KOPT-K1 (cell line): ENCODE results near the gene GMIP.

Source experiments
- H3K27ac ChIP-seq: fragments of 200-600 bp; sonication (generic); 2 replicates; pipeline ENCODE4 v1.5.1; 2016; ENCODE audit warnings: antibody characterized with exemption, mild to moderate bottlenecking, low read depth, low read length; ENCODE audit not compliant: poor library complexity, severe bottlenecking
- H3K36me3 ChIP-seq: fragments of 200-600 bp; sonication (generic); 2 replicates; pipeline ENCODE4 v1.5.1; 2017; ENCODE audit warnings: antibody characterized with exemption, mild to moderate bottlenecking, low read length, moderate library complexity; ENCODE audit not compliant: insufficient read depth
- H3K9me3 ChIP-seq: fragments of 200-600 bp; sonication (generic); 2 replicates; pipeline ENCODE4 v1.5.1; 2017; ENCODE audit warnings: antibody characterized with exemption, low read length, mild to moderate bottlenecking; ENCODE audit not compliant: insufficient read depth, poor library complexity, severe bottlenecking

GMIP gene

DNA sequence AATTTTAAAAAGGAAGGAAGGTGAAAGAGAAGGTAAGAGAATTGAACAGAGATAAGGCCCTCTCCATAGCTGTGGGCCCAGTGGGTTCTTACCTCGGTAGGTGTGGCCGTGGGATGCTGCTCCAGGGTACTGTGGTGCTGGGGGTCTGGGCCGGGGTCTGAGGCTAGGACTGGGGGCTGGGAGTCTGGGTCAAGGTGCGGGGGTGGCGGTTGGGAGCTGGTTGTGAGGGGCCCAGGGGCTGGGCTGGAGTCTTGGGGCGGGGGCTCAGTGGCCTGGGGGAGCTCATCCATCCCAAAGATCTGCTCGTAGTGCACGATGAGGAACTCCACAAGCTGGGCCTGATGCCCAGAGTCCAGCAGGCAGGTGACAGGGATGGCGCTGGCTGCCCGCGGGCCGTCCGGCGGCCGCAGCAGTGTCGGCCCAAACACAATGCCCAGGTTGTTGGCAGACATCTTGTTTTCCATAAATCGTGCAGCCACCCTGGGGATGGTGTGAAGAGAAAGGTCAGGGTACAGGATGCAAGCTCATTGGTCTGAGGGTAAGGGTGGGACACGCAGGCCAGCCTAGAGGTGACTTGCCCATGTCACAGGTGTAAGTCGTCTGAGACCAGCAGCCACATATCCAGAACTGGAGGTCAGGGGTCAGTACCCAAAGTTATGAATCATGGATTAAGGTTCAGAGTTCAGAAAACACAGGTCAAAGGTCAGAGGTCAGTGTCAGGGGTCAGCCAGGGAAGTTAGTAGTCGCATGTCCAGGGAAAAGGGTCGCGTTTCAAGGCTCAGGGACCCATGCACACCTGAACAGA lies 9.5 kb downstream of the GMIP start:
- no peak overlapping the region for H3K27ac ChIP-seq
- no peaks in the 10 kb centered on the region for H3K9me3 ChIP-seq
- peaks cover 65% of the 10 kb centered on the region for H3K36me3 ChIP-seq

GRCh38 chr19:19632661-19633060 lies 10.8 kb downstream of the GMIP start:
- no peak overlapping the region for H3K27ac ChIP-seq
- no peaks in the 10 kb centered on the region for H3K9me3 ChIP-seq
- peaks cover 62% of the 10 kb centered on the region for H3K36me3 ChIP-seq

GRCh38 chr19:19631346-19631745 lies 12.1 kb downstream of the GMIP start:
- Histone ChIP-seq H3K9me3 (no peaks in the 10 kb centered on the region), H3K27ac (no peak overlapping the region), H3K36me3 (peaks cover 49% of the 10 kb centered on the region)

GRCh38 chr19:19630426-19630825 lies 13.0 kb downstream of the GMIP start:
- H3K27ac ChIP-seq: no peak overlapping the region
- peaks cover 46% of the 10 kb centered on the region for H3K36me3 ChIP-seq
- no peaks in the 10 kb centered on the region for H3K9me3 ChIP-seq

DNA sequence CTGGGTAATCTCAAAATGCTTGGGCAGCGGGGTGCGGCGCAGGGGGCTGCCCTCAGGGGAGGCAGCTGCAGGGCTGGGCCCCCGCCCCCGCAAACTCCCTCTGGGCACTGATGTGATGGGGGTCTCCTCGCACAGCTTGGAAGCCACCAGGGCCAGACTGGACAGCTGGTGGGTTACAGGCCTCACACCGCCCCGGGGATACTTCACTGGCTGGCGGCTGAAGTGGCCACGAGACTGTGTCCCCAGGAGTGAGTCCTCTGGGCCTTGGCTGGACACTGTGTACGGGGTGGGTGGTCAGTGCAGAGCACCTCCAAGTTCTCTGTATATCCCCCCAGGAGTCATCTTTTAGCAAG lies 13.4 kb downstream of the GMIP start:
- Histone ChIP-seq H3K9me3 (no peaks in the 10 kb centered on the region), H3K27ac (no peak overlapping the region), H3K36me3 (peaks cover 42% of the 10 kb centered on the region)

DNA sequence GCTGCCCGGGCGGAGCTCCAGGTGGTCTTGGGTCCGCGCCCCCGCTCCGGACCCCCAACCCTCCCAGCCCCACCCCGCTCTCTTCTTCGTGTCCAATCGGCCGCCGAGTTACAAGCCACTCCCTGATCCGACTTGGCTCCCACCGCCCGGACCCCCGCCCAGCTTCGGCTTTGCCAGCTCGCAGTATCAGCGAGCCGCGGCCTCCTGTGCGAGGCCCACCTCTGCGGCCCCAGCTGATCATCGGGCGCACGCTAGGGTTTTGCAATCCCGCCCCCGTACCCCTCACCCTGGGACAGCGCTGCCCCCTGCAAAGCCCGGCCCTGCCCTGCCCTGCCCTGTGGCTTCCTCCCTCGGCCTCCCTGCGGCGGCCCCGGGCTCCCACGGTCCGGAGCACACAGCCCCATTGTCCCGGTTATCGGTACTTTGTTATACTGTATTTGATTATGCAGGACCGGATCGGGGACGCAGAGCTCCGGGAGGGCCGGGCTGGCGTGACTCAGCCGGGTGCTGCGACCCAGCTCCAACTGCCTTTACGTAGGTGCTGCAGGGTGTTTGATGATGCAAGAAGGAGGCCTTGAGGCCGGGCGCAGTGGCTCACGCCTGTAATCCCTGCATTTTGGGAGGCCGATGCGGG lies 14.8 kb downstream of the GMIP start:
- H3K27ac ChIP-seq: no peak overlapping the region

DNA sequence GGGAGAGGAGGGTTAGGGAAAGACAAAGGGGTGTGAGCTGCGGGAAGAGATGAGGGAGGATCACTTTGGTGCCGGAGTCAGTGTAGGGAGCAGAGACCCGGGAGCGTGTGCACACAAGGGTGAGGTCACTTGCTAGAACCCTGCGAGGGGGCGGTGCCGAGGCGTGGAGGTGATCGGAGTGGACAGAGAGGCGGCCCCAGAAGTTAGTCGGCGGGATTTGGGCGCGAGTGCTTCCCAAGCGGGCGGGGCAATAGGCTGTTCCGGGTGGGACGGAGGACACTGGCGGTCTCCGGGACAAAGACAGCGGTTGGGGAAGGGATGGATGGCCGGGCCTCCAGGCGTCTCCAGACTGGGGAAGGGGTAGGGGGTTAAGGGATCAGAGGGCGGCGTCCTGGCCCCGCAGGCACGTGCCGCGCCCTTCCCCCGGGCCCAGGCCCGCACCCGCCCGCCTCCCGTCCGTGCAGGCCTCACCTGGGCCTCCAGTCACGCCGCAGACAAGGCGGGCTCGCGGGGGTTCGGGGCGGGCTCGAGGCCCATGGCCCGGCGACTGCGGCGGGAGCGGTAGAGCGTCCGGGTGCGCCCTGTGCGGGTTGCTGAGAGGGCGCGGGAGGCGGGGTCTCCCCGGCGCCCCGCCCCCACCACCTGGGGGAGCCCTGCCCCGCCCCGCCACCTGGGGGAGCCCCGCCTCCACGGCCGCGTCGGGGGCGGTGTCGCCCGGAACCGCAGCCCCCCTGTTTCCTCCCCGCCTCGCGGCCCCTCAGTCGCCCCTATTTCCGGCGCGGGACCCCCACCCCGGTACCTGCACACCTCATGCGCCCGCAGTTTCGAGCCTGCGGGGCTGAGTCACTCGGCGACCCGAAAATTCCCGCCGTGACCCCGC lies 15.6 kb downstream of the GMIP start, which contains the start of gene LPAR2:
LPAR2 (minus strand) TSS at position 600 of the 880 bp plus-strand sequence. CDS start 945 bp downstream, outside the sequence.
- H3K27ac ChIP-seq: no peak within 1 kb of the TSS
- H3K9me3 ChIP-seq: no peaks in the 10 kb centered on the region
- peaks cover 30% of the 10 kb centered on the region for H3K36me3 ChIP-seq

More for the DNA sequence above, 14.8 kb downstream of the GMIP start:
- Histone ChIP-seq H3K9me3 (no peaks in the 10 kb centered on the region), H3K36me3 (peaks cover 36% of the 10 kb centered on the region)

GRCh38 chr19:19626516-19627472 lies 16.7 kb downstream of the GMIP start:
- Histone ChIP-seq H3K9me3 (no peaks in the 10 kb centered on the region), H3K27ac (no peak overlapping the region), H3K36me3 (peaks cover 20% of the 10 kb centered on the region)

DNA sequence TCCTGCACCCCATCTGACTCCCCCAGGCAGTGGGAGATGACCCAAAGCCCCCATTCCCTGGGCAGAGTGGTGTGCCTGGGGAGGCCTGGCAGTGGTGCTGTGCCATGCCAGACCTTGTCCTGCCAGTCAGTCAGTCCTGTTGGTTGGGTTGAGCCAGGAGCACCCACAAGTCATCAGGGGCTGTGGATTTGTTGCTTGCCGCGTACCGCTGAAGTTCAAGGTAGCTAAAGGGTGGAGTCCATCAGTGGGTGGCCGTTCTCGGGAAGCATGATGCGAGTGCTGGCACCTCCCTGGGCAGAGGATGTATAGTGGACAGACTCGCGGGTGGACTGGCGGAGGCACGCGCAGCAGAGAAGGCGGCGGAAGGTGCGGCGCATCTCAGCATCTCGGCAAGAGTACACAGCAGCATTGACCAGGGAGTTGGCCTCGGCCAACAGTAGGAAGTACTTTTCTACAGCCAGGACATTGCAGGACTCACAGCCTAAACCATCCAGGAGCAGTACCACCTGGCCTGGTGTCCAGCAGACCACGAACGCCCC lies 19.4 kb downstream of the GMIP start:
- Histone ChIP-seq H3K36me3 (peaks cover 10% of the 10 kb centered on the region), H3K9me3 (no peaks in the 10 kb centered on the region), H3K27ac (no peak overlapping the region)

GRCh38 chr19:19623383-19623782 lies 20.1 kb downstream of the GMIP start:
- Histone ChIP-seq H3K36me3 (peaks cover 10% of the 10 kb centered on the region), H3K27ac (no peak overlapping the region), H3K9me3 (no peaks in the 10 kb centered on the region)

DNA sequence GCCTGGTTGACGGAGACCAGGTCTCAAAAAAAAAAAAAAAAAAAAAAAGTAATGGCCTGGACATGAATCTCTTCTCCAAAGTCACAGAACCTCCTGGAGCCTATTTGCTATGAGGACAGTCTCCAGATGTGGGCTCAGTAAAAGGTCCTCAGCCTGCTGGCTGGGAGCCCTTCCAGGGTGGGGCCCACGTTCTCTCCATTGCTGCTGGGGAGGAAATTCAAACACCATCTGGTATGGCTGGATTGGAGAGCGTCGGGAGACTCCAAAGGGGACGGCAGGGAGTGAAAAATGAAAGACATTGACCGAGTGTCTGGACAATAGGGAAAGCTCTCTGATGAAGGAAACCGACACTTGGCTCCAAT lies 23.6 kb downstream of the GMIP start:
- no peak overlapping the region for H3K27ac ChIP-seq
- no peaks in the 10 kb centered on the region for H3K9me3 ChIP-seq

GRCh38 chr19:19619181-19619848 lies 24.1 kb downstream of the GMIP start:
- Histone ChIP-seq H3K9me3 (no peaks in the 10 kb centered on the region), H3K27ac (no peak overlapping the region), H3K36me3 (peaks cover 9% of the 10 kb centered on the region)

More for the DNA sequence above, 23.6 kb downstream of the GMIP start:
- H3K36me3 ChIP-seq: peaks cover 10% of the 10 kb centered on the region

DNA sequence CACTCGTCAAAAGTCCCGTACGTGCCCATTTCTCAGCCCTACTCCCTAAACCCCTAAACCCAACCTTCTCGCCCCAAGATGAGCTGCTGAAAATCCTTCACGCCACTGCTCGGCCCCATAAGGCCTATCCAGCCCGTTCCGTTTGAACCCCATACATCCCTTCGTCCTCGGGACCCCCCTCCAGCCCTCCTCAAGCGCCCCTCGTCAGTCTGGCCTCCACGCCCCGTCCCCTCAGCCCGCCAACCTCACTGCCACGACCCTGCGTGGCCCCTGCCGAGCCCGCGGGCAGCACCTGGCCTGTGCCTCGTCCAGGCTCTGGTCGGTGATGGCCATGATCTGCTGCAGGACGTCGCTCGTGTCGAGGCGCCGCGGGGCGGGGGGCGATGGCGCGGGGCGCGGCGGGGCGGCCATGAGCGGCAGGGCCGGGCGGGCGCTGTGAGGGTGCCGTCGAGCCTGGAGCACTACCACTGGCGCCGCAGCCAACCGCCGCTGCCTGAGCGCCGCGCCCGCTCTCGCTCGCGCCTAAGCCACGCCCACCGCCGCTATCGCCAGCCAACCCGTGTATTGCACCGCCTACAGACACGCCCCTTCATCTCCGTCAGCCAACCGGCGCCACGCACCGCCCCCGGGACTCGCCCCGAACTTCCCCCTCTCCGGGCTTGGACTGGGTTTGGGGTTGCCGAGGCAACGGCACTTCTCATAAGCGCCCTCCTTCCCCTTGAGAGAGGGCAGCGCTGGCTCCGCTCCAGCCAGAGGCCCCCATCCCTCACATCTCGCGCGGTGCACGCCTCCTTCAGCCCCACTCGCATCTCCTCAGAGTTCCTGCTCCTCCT lies 25.0 kb downstream of the GMIP start, which contains the start of gene PBX4:
PBX4 (minus strand) TSS at position 469 of the 833 bp plus-strand sequence; CDS start at position 411, 58 bp downstream.
- H3K27ac ChIP-seq: peak within 1 kb of the TSS; percentile 74
- H3K36me3 ChIP-seq: no peaks in the 10 kb centered on the region; the same call in 1 of the 2 replicates
- no peaks in the 10 kb centered on the region for H3K9me3 ChIP-seq
